SK-N-SH (cell line): ENCODE results near the gene NTN5. TPM values are rescaled to one million over a fixed set of nuclear protein-coding genes. Genes with fewer than 3 reads are reported as not detected.

ENCODE experiments used
- CTCF ChIA-PET: fragments of 300-600, 350-600 bp; formaldehyde crosslinking; extraction: SDS; loops from one replicate; lab custom pipeline; 2021; lab: Yijun Ruan, JAX
- POLR2A ChIA-PET: fragments of 350-600 bp; sonication (Branson Sonifier 250); formaldehyde crosslinking; extraction: SDS; loops from one replicate; lab custom pipeline; 2020; ENCODE audit warnings: antibody characterized with exemption, inconsistent platforms; lab: Yijun Ruan, JAX
- DNase-seq: peaks from one replicate; pipeline ENCODE4 v3.0.0; 2012
- H2AFZ ChIP-seq: fragments of 200-600 bp; sonication (generic); 2 replicates; pipeline ENCODE4 v1.8.1; 2016; ENCODE audit warnings: antibody characterized with exemption, mild to moderate bottlenecking, low read depth
- H3F3A ChIP-seq: fragments of 200-600 bp; sonication (generic); replicated peaks from 2 replicates; pipeline ENCODE3; 2016; ENCODE audit warnings: antibody characterized with exemption, mild to moderate bottlenecking; ENCODE audit not compliant: insufficient read depth
- H3K27ac ChIP-seq, 2 experiments: fragments of 200-500 bp in 1 of 2; fragments of 200-600 bp in 1 of 2; sonication (Bioruptor generic) in 1 of 2; sonication (generic), shearing (Covaris generic) in 1 of 2; 2 replicates each; pipeline versions ENCODE4 v1.5.1 to v1.6.1; 2014 to 2016; ENCODE audit warnings: low read depth in 2 of 2, inconsistent platforms in 1 of 2, low read length in 1 of 2, mild to moderate bottlenecking in 1 of 2, mixed read lengths in 1 of 2
- H3K27me3 ChIP-seq: fragments of 200-600 bp; sonication (generic), shearing (Covaris generic); 2 replicates; pipeline ENCODE4 v1.6.1; 2016; ENCODE audit warnings: mixed run types; ENCODE audit not compliant: insufficient read depth
- H3K36me3 ChIP-seq, 2 experiments: fragments of 200-500 bp in 1 of 2; fragments of 200-600 bp in 1 of 2; sonication (Bioruptor generic) in 1 of 2; sonication (generic) in 1 of 2; replicated peaks in 1 of 2; 2 replicates each; pipeline versions ENCODE3 to v1.5.1; 2014 to 2016; ENCODE audit warnings: low read length in 1 of 2, mild to moderate bottlenecking in 1 of 2; ENCODE audit not compliant: insufficient read depth in 2 of 2, control insufficient read depth in 1 of 2
- H3K4me1 ChIP-seq, 2 experiments: fragments of 200-500 bp in 1 of 2; fragments of 200-600 bp in 1 of 2; sonication (Bioruptor generic) in 1 of 2; sonication (generic), shearing (Covaris generic) in 1 of 2; 2 replicates each; pipeline versions ENCODE4 v1.5.1 to v1.6.1; 2014 to 2016; ENCODE audit warnings: low read depth in 1 of 2, low read length in 1 of 2, mixed run types in 1 of 2; ENCODE audit not compliant: insufficient read depth in 2 of 2, control insufficient read depth in 1 of 2
- H3K4me2 ChIP-seq: fragments of 200-600 bp; sonication (generic), shearing (Covaris generic); 2 replicates; pipeline ENCODE4 v1.6.1; 2017; ENCODE audit warnings: mixed run types
- H3K4me3 ChIP-seq, 2 experiments: fragments of 200-500 bp in 1 of 2; fragments of 200-600 bp in 1 of 2; sonication (Bioruptor generic) in 1 of 2; sonication (generic), shearing (Covaris generic) in 1 of 2; 2 replicates each; pipeline versions ENCODE4 v1.5.1 to v1.8.1; 2014 to 2016; ENCODE audit warnings: low read depth in 2 of 2, inconsistent platforms in 1 of 2, low read length in 1 of 2, mild to moderate bottlenecking in 1 of 2, mixed read lengths in 1 of 2, moderate library complexity in 1 of 2
- H3K79me2 ChIP-seq: fragments of 200-600 bp; sonication (generic); 2 replicates; pipeline ENCODE4 v1.8.1; 2017; ENCODE audit warnings: mild to moderate bottlenecking; ENCODE audit not compliant: insufficient read depth
- H3K9ac ChIP-seq: fragments of 200-600 bp; sonication (generic); 2 replicates; pipeline ENCODE4 v1.6.1; 2017; ENCODE audit warnings: mixed run types
- H3K9me2 ChIP-seq: fragments of 200-600 bp; sonication (generic); 2 replicates; pipeline ENCODE4 v1.6.1; 2017; ENCODE audit warnings: mixed run types
- H3K9me3 ChIP-seq: fragments of 200-600 bp; sonication (generic); 2 replicates; pipeline ENCODE4 v1.6.1; 2017; ENCODE audit warnings: mixed run types, mild to moderate bottlenecking, moderate library complexity
- H4K20me1 ChIP-seq: fragments of 200-600 bp; sonication (generic); 2 replicates; pipeline ENCODE4 v1.6.1; 2017; ENCODE audit warnings: mild to moderate bottlenecking, mixed run types; ENCODE audit not compliant: insufficient read depth
- CHD2 ChIP-seq: fragments of 150-350 bp; IDR thresholded peaks from 2 replicates; pipeline ENCODE4 v1.6.1; 2018; ENCODE audit warnings: low read length; ENCODE audit not compliant: partially characterized antibody
- ELF1 ChIP-seq: IDR thresholded peaks from 2 replicates; pipeline ENCODE4 v1.4.0; 2012
- EP300 ChIP-seq, 2 experiments: IDR thresholded peaks; 2 replicates each; pipeline versions ENCODE4 v1.4.0 to v1.6.1; 2012; ENCODE audit warnings: borderline replicate concordance in 1 of 2, low read depth in 1 of 2, low read length in 1 of 2
- EZH2phosphoT487 ChIP-seq: fragments of 200-600 bp; sonication (generic); IDR thresholded peaks from 2 replicates; pipeline ENCODE4 v1.6.1; 2017; ENCODE audit warnings: low read depth, mixed run types, mild to moderate bottlenecking, antibody characterized with exemption, moderate library complexity, borderline replicate concordance
- FOSL2 ChIP-seq: IDR thresholded peaks from 2 replicates; pipeline ENCODE4 v1.4.0; 2012; ENCODE audit warnings: low read depth, mild to moderate bottlenecking, moderate library complexity, borderline replicate concordance
- FOXJ3 ChIP-seq: sonication (generic); formaldehyde crosslinking; IDR thresholded peaks from 2 replicates; pipeline ENCODE4 v1.5.1; 2020; ENCODE audit warnings: mild to moderate bottlenecking, missing genetic modification reagents
- FOXM1 ChIP-seq: IDR thresholded peaks from 2 replicates; pipeline ENCODE4 v1.4.0; 2012; ENCODE audit warnings: low read depth, mild to moderate bottlenecking
- GABPA ChIP-seq: IDR thresholded peaks from 2 replicates; pipeline ENCODE4 v1.4.0; 2012; ENCODE audit warnings: low read depth, mild to moderate bottlenecking
- JUND ChIP-seq: IDR thresholded peaks from 2 replicates; pipeline ENCODE4 v1.4.0; 2012
- NFIC ChIP-seq: IDR thresholded peaks from 2 replicates; pipeline ENCODE4 v1.4.0; 2012; ENCODE audit warnings: borderline replicate concordance
- POLR2AphosphoS5 ChIP-seq: IDR thresholded peaks from 2 replicates; pipeline ENCODE4 v1.6.1; 2012; ENCODE audit warnings: low read depth, low read length
- RAD21 ChIP-seq: IDR thresholded peaks from 2 replicates; pipeline ENCODE4 v1.6.1; 2012; ENCODE audit warnings: mild to moderate bottlenecking, low read length
- RFX5 ChIP-seq: IDR thresholded peaks from 2 replicates; pipeline ENCODE4 v1.6.1; 2012; ENCODE audit warnings: mild to moderate bottlenecking, improper control_type of control experiment, low read length
- TAF1 ChIP-seq: IDR thresholded peaks from 2 replicates; pipeline ENCODE4 v1.6.1; 2012; ENCODE audit warnings: low read depth, mild to moderate bottlenecking, low read length, moderate library complexity, borderline replicate concordance
- TCF12 ChIP-seq: IDR thresholded peaks from 2 replicates; pipeline ENCODE4 v1.4.0; 2012
- YY1 ChIP-seq: IDR thresholded peaks from 2 replicates; pipeline ENCODE4 v1.4.0; 2012; ENCODE audit warnings: low read depth, mild to moderate bottlenecking
- WGBS: methylation state at CpG from one replicate; pipeline ENCODE4 v1.1.6; 2017; ENCODE audit warnings: low lambda C conversion rate; 5-methylcytosine and 5-hydroxymethylcytosine counted together
- polyA plus RNA-seq, 3 experiments: library from polyadenylated mRNA; depleted of rRNA; stranded (reverse); fragments of >200 nt; gene quantifications; 2 replicates each; pipeline ENCODE4 v1.2.3, GENCODE V29; 2012
- TF ChIP-seq, protein P1 (sequence below): IDR thresholded peaks from 2 replicates; pipeline ENCODE4 v1.4.0; 2012; ENCODE audit warnings: low read depth
- TF ChIP-seq, protein P2 (sequence below): fragments of 150-350 bp; IDR thresholded peaks from 2 replicates; pipeline ENCODE4 v1.6.1; 2016; ENCODE audit warnings: mild to moderate bottlenecking, low read depth, low read length
- TF ChIP-seq, protein P3 (sequence below): IDR thresholded peaks from 2 replicates; pipeline ENCODE4 v1.4.0; 2012; ENCODE audit warnings: low read depth, borderline replicate concordance

The NTN5 gene
- polyA plus RNA-seq, 1 of the 3 experiments (the other 2 are of a cell fraction) = 0.74 TPM

- Histone ChIP-seq H3K9me2 (no peaks in the 10 kb centered on the region), H4K20me1 (no peaks in the 10 kb centered on the region), H3K4me2 (no peak overlapping the region), H3K9me3 (no peaks in the 10 kb centered on the region), H3K9ac (no peak overlapping the region), H3K36me3 (peaks cover 16 to 25% of the 10 kb centered on the region in 2 experiments), H2AFZ (no peak overlapping the region), H3K4me3 (no peak overlapping the region), H3K79me2 (peaks cover 3% of the 10 kb centered on the region; the same call in 1 of the 2 replicates), H3F3A (peaks cover 6% of the 10 kb centered on the region), H3K27ac (no peak overlapping the region), H3K4me1 (peaks cover 11 to 20% of the 10 kb centered on the region in 2 experiments; a peak in 3 of 4 replicates), H3K27me3 (no peaks in the 10 kb centered on the region)
- ChIA-PET CTCF (no interaction called here), POLR2A (interaction anchor here (1.1 to 1.4 kb wide), 3 partner anchors 10 to 92 kb away, joined by 3 to 5 read pairs (median 3); partner anchors contain the start of genes RPL18 and SPHK2)
- WGBS = 90% methylated on average over 19 of the region's 34 CpGs
- TF ChIP-seq, protein P1, sequence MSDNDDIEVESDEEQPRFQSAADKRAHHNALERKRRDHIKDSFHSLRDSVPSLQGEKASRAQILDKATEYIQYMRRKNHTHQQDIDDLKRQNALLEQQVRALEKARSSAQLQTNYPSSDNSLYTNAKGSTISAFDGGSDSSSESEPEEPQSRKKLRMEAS = no peak
- TF ChIP-seq TCF12 (no peak), RFX5 (no peak), YY1 (no peak), POLR2AphosphoS5 (no peak), NFIC (no peak), FOSL2 (no peak), TAF1 (no peak), ELF1 (no peak), EP300 (IDR thresholded peaks at IDR 0.05; ENCODE audit: borderline replicate concordance in 1 of 2, low read depth in 1 of 2, low read length in 1 of 2) (no peak), CHD2 (no peak), FOXJ3 (CRISPR knock-in tag) (no peak)
- TF ChIP-seq, protein P2, sequence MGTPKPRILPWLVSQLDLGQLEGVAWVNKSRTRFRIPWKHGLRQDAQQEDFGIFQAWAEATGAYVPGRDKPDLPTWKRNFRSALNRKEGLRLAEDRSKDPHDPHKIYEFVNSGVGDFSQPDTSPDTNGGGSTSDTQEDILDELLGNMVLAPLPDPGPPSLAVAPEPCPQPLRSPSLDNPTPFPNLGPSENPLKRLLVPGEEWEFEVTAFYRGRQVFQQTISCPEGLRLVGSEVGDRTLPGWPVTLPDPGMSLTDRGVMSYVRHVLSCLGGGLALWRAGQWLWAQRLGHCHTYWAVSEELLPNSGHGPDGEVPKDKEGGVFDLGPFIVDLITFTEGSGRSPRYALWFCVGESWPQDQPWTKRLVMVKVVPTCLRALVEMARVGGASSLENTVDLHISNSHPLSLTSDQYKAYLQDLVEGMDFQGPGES = no peak
- TF ChIP-seq, protein P3, sequence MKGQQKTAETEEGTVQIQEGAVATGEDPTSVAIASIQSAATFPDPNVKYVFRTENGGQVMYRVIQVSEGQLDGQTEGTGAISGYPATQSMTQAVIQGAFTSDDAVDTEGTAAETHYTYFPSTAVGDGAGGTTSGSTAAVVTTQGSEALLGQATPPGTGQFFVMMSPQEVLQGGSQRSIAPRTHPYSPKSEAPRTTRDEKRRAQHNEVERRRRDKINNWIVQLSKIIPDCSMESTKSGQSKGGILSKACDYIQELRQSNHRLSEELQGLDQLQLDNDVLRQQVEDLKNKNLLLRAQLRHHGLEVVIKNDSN = no peak
- DNase-seq = no peak
Observed at GRCh38 chr19:48628486-48629296, 44.1 kb downstream of the NTN5 start.

GRCh38 chr19:48627865-48628314 is 44.9 kb downstream of the NTN5 start:
- no peak overlapping the region for H3K27ac ChIP-seq
- peaks cover 7 to 20% of the 10 kb centered on the region in 2 experiments; a peak in 3 of 4 replicates for H3K4me1 ChIP-seq
- TF ChIP-seq JUND (no peak), NFIC (no peak), RAD21 (no peak), FOXM1 (no peak), GABPA (no peak), FOXJ3 (CRISPR knock-in tag) (no peak), EZH2phosphoT487 (no peak), ELF1 (no peak)
- no peaks in the 10 kb centered on the region for H3K9me2 ChIP-seq
- no peak overlapping the region for H3K9ac ChIP-seq
- no peaks in the 10 kb centered on the region for H3K9me3 ChIP-seq
- no peak for DNase-seq
- H3F3A ChIP-seq = peaks cover 10% of the 10 kb centered on the region
- H3K4me3 ChIP-seq = no peak overlapping the region
- no peak overlapping the region for H2AFZ ChIP-seq
- peaks cover 12 to 25% of the 10 kb centered on the region in 2 experiments for H3K36me3 ChIP-seq
- H3K4me2 ChIP-seq = no peak overlapping the region
- H3K27me3 ChIP-seq = no peaks in the 10 kb centered on the region
- H3K79me2 ChIP-seq = 0 out of 2 replicates have a peak, but pooled peaks cover 3% of the 10 kb centered on the region
- 94% methylated on average over 9 of the region's 17 CpGs for WGBS
- POLR2A ChIA-PET = interaction anchor here (1.4 kb wide), 1 partner anchor 9 kb away, joined by 5 read pairs; the partner anchor contains the start of gene RPL18
- CTCF ChIA-PET = no interaction called here
- H4K20me1 ChIP-seq = no peaks in the 10 kb centered on the region
